ENCODE results near the gene RAD18.
A peak's percentile ranks its signal among the peaks of the same experiment; 100 is the strongest.

RAD18 gene

DNA sequence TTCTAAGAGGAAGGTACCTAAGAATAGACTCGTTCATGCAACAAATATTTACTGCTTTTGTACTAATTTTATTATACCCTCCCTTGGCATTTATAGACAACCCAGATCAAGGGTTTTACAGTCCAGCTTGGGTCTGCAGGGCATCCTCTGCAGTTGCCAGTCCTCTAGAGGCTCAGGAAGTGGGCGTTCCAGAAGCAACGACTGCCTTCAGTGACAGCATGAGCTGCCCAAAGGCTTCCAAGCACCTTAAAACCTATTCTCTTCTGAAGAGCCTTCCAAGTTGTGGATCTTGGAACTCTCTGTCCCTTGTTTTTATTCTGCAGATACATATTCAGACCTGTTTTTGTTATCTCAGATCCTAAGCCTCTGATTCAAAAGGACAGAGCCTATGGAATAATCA is 95.6 kb downstream of the RAD18 start:
- H3K4me3 ChIP-seq (ENCODE audit: low read depth, low read length), result no peak overlapping the region
- in situ Hi-C loops (cut with HindIII; ENCODE audit: low sequenced_read_pairs), result no loop called here
- no peak for DNase-seq (ENCODE audit: low read depth)
- TF ChIP-seq, protein P1, sequence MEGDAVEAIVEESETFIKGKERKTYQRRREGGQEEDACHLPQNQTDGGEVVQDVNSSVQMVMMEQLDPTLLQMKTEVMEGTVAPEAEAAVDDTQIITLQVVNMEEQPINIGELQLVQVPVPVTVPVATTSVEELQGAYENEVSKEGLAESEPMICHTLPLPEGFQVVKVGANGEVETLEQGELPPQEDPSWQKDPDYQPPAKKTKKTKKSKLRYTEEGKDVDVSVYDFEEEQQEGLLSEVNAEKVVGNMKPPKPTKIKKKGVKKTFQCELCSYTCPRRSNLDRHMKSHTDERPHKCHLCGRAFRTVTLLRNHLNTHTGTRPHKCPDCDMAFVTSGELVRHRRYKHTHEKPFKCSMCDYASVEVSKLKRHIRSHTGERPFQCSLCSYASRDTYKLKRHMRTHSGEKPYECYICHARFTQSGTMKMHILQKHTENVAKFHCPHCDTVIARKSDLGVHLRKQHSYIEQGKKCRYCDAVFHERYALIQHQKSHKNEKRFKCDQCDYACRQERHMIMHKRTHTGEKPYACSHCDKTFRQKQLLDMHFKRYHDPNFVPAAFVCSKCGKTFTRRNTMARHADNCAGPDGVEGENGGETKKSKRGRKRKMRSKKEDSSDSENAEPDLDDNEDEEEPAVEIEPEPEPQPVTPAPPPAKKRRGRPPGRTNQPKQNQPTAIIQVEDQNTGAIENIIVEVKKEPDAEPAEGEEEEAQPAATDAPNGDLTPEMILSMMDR (IDR thresholded peaks at IDR 0.05; ENCODE audit: low read depth, low read length, missing control alignments), result no peak

DNA sequence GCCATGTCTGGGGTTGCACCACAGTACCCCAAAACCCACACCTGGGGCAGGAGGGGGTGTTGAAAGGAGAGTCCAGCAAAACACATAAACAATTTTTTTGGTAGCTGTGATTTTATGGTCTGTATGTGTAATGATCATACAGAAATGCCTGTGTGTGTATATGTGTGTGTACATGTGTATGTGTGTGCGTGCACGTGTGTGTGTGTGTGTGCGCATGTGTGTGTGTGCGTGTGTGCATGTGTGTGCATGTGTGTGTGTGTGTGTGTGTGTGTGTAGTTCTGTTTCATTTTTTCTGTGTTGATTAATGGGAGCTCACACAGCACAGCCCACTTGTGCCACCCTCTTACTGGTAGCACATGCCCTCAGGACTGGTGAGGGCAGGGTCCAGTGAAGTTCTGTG is 97.6 kb downstream of the RAD18 start:
- no peak for DNase-seq (ENCODE audit: low read depth)
- TF ChIP-seq, protein P1 (IDR thresholded peaks at IDR 0.05; ENCODE audit: low read depth, low read length, missing control alignments), result no peak
- in situ Hi-C loops (cut with HindIII; ENCODE audit: low sequenced_read_pairs), result no loop called here
- H3K4me3 ChIP-seq (ENCODE audit: low read depth, low read length), result no peak overlapping the region

DNA sequence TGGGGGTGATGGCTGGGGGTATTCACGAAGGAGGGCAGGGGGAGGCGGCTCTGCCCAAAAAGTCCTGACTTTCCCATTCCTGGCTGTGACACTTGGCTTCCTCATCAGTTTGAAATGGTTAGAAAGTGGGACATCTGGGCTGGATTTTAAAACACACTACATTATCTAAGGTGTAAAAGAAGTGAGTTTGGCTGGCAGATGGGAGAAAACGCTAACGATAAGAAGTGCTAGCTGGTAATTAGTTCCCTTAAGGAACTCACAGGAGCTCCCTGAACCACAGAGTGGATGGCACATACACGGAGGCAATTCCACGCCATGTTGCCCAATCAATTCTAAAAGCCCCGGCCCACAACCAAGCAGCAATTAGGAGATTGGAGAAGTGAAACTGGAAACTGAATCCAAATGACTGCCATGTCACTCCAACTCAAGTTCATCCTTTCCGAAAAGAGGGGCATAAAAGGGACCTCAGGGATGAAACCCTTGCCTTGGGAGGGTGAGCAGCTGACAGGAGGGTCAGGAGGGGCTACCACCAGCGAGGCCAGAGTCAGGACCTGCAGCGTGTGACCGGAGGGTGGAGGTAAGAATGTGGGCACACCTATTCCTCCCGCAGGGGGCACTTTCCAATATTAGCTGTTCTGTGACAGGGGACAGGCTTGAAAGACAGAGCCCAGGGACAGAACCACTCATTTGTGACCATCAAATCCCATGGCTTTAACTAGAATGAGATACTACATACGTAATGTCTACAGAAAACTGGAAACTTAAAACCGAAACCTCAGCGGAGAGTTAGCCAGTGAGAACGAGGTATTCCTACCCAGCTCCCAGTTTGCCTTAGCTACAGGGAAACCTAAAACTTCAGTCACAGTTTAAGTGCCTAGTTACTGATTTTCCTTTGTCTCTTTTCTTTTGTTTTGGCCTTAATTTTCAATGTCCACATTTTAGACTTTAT is 98.6 kb downstream of the RAD18 start:
- no peak for DNase-seq (ENCODE audit: low read depth)
- in situ Hi-C loops (cut with HindIII; ENCODE audit: low sequenced_read_pairs), result no loop called here
- TF ChIP-seq, protein P1 (IDR thresholded peaks at IDR 0.05; ENCODE audit: low read depth, low read length, missing control alignments), result no peak
- no peak overlapping the region for H3K4me3 ChIP-seq (ENCODE audit: low read depth, low read length)

DNA sequence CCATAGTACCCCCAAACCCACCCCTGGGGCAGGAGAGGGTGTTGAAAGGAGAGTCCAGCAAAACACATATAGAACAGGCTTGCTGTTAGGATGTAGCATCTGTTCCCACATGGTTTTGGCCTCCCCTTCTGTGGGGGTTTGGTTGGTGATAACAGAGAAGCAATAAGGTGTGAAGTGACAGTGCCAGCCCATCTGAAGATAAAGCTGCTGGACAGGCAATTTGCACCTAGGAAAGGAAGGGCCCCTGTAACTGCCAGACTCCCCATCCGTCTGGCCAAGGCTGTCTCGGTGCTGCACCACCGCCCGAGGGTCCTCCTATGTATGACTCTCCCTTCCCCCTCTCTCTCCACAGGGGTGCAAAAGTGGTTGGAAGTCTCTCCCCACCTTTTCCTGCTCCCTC is 99.4 kb downstream of the RAD18 start:
- in situ Hi-C loops (cut with HindIII; ENCODE audit: low sequenced_read_pairs), result no loop called here
- TF ChIP-seq, protein P1 (IDR thresholded peaks at IDR 0.05; ENCODE audit: low read depth, low read length, missing control alignments), result no peak
- DNase-seq (ENCODE audit: low read depth), result no peak
- H3K4me3 ChIP-seq (ENCODE audit: low read depth, low read length), result no peak overlapping the region

DNA sequence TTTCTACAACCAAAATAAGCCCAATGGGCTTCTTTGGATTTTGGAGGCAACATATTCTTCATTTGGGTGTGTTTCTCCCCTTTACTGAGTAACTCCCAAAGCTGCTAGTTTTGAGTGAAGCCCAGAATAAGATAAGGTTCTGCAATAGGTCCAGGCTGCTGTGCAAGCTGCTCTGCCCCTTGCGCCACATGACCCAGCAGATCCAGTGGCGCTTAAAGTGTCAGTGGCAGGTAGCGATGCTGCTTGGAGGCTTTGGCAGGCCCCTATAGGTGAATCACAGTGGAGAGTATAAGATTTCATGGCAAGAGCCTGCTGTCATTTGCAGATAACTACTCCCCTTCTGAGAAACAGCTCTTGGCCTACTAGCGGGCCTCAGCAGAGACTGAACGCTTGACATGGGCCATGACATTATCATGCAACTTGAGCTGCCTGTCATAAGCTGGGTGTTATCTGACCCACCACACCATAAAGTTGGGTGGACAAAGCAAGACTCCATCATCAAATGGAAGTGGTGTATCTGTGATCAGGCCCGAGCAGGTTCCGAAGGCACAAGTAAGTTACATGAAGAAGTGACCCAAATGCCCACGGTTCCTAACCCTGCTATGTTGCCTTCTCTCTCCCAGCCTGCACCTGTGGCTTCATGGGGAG is 105.4 kb downstream of the RAD18 start:
- TF ChIP-seq, protein P1 (IDR thresholded peaks at IDR 0.05; ENCODE audit: low read depth, low read length, missing control alignments), result no peak
- H3K4me3 ChIP-seq (ENCODE audit: low read depth, low read length), result no peak overlapping the region
- DNase-seq (ENCODE audit: low read depth), result no peak
- in situ Hi-C loops (cut with HindIII; ENCODE audit: low sequenced_read_pairs), result no loop called here

DNA sequence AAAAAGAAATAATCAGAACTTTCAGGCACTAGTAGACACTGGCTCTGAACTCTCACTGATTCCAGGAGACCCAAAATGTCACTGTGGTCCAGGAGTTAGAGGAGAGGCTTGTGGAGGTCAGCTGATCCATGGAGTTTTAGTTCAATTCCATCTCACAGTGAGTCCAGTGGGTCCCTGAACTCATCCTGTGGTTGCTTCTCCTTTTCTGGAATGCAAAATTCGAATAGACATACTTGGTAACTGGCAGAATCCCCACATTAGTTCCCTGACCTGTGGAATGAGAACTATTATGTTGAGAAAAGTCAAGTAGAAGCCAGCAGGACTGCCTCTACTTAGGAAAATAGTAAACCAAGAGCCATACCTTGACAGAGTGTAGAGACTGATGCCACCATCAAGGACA is 106.6 kb downstream of the RAD18 start:
- DNase-seq (ENCODE audit: low read depth), result peak; percentile 63
- TF ChIP-seq, protein P1 (IDR thresholded peaks at IDR 0.05; ENCODE audit: low read depth, low read length, missing control alignments), result no peak
- H3K4me3 ChIP-seq (ENCODE audit: low read depth, low read length), result no peak overlapping the region
- in situ Hi-C loops (cut with HindIII; ENCODE audit: low sequenced_read_pairs), result no loop called here
